Caco-2 (cell line): ENCODE measurements around the gene UBE2V1. TPM values are rescaled to one million over a fixed set of nuclear protein-coding genes. Genes with fewer than 3 reads are reported as not detected.

ENCODE experiments used
- BruUV-seq: library from RNA; stranded (reverse); fragments of 400-500 nt; replicated peaks from 2 replicates; lab custom pipeline; 2021; lab: Mats Ljungman, UMichigan
- CTCF ChIA-PET: fragments of 300-600 bp; sonication (Branson Sonifier 250); formaldehyde crosslinking; loops from one replicate; lab custom pipeline; 2022; ENCODE audit warnings: antibody characterized with exemption; lab: Charles Lee
- POLR2A ChIA-PET: fragments of 300-600 bp; sonication (Branson Sonifier 250); formaldehyde crosslinking; loops from one replicate; lab custom pipeline; 2022; ENCODE audit warnings: antibody characterized with exemption; lab: Charles Lee
- DNase-seq, 2 experiments: peaks; one replicate each; pipeline versions ENCODE4 v3.0.0 to v3.0.0-alpha.2; 2020 to 2022
- H3K27me3 ChIP-seq: replicated peaks from 2 replicates; pipeline ENCODE4 v1.6.0; 2011; ENCODE audit warnings: low read length; ENCODE audit not compliant: control insufficient read depth, insufficient read depth
- H3K36me3 ChIP-seq: 2 replicates; pipeline ENCODE4 v1.5.1; 2011; ENCODE audit warnings: low read length; ENCODE audit not compliant: control insufficient read depth, insufficient read depth
- H3K4me1 ChIP-seq: fragments of 250-450 bp; sonication (Bioruptor Pico); 2 replicates; pipeline ENCODE4 v1.5.1; 2020; ENCODE audit warnings: mild to moderate bottlenecking
- H3K4me3 ChIP-seq: 2 replicates; pipeline ENCODE4 v1.5.1; 2011; ENCODE audit warnings: low read depth, mild to moderate bottlenecking, control low read depth, low read length
- H3K9me3 ChIP-seq: fragments of 250-450 bp; sonication (Bioruptor Pico); 2 replicates; pipeline ENCODE4 v1.5.1; 2020; ENCODE audit warnings: mild to moderate bottlenecking, moderate library complexity
- H3K27ac Mint-ChIP-seq: one replicate; pipeline ENCODE4 v1.8.0; 2022; ENCODE audit warnings: mixed read lengths; ENCODE audit not compliant: unreplicated experiment
- H3K27me3 Mint-ChIP-seq: one replicate; pipeline ENCODE4 v1.8.0; 2022; ENCODE audit warnings: mixed read lengths; ENCODE audit not compliant: insufficient read depth, unreplicated experiment
- H3K36me3 Mint-ChIP-seq: one replicate; pipeline ENCODE4 v1.8.0; 2022; ENCODE audit warnings: mild to moderate bottlenecking, mixed read lengths; ENCODE audit not compliant: insufficient read depth, unreplicated experiment
- H3K4me1 Mint-ChIP-seq: one replicate; pipeline ENCODE4 v1.8.0; 2022; ENCODE audit warnings: low read depth, mixed read lengths; ENCODE audit not compliant: unreplicated experiment
- H3K4me3 Mint-ChIP-seq: one replicate; pipeline ENCODE4 v1.8.0; 2022; ENCODE audit warnings: mild to moderate bottlenecking, moderate library complexity, mixed read lengths; ENCODE audit not compliant: unreplicated experiment
- H3K9me3 Mint-ChIP-seq: one replicate; pipeline ENCODE4 v1.8.0; 2022; ENCODE audit warnings: mixed read lengths; ENCODE audit not compliant: unreplicated experiment
- CTCF ChIP-seq, 2 experiments: fragments of 200-600 bp in 1 of 2; IDR thresholded peaks; 1 replicate in 1 of 2; 2 replicates in 1 of 2; pipeline versions ENCODE4 v1.5.1 to v1.8.0; 2011 to 2022; ENCODE audit warnings: antibody characterized with exemption in 1 of 2, control low read depth in 1 of 2, inconsistent platforms in 1 of 2, low read depth in 1 of 2, low read length in 1 of 2, mild to moderate bottlenecking in 1 of 2, moderate library complexity in 1 of 2; ENCODE audit not compliant: insufficient read depth in 1 of 2, severe bottlenecking in 1 of 2, unreplicated experiment in 1 of 2
- intact Hi-C: fragments of 100-400 bp; cut with micrococcal nuclease; formaldehyde crosslinking; loops from one replicate; pipeline ENCODE4 v1.10.0; 2022; ENCODE audit not compliant: unreplicated experiment
- total RNA-seq: library from RNA; stranded (reverse); gene quantifications from 2 replicates; pipeline ENCODE4 v1.2.3, GENCODE V29; 2022

UBE2V1 gene
- total RNA-seq, 1 experiment from 2014 or later: 485 TPM

DNA sequence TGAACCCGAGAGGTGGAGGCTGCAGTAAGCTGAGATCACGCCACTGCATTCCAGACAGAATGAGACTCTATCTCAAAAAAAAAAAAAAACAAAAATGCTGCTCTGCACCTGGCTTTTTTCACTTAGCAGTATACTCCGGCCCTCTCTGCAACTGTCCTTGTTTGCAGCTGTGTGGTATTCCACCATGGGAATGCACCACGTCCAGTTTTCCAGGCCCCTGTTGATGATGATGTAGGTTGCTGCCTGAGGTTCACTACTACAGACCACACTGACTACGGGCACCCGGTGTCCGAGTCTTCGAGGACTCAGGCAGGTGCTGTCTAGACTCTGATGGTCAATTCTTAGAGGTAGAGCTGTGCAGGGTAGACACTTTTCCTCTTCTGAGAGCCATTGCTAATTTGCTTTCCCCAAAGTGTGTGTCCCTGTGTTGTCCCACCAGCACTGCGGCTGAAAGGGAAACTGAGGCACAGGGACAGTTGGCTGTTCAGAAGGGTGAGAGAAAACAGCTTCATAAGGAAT lies 56.5 kb downstream of the UBE2V1 start:
- H3K27me3 Mint-ChIP-seq: no peaks in the 10 kb centered on the region
- H3K4me3 ChIP-seq: no peak overlapping the region
- peaks cover 14% of the 10 kb centered on the region for H3K4me1 Mint-ChIP-seq
- H3K36me3 ChIP-seq: no peaks in the 10 kb centered on the region
- intact Hi-C loops: no loop called here
- H3K4me3 Mint-ChIP-seq: no peak overlapping the region
- no peak for TF ChIP-seq CTCF (IDR thresholded peaks at IDR 0.05; ENCODE audit: insufficient read depth in 1 of 2, low read depth in 1 of 2, low read length in 1 of 2, severe bottlenecking in 1 of 2, unreplicated experiment in 1 of 2)
- H3K9me3 ChIP-seq: no peaks in the 10 kb centered on the region
- CTCF ChIA-PET: interaction anchor here (0.6 to 1.5 kb wide), 2 partner anchors 77 to 122 kb away, joined by 3 to 9 read pairs; no protein-coding TSS in a partner anchor
- POLR2A ChIA-PET: no interaction called here
- H3K4me1 ChIP-seq: peaks cover 6% of the 10 kb centered on the region; the same call in 1 of the 2 replicates
- no peak overlapping the region for H3K27ac Mint-ChIP-seq
- H3K9me3 Mint-ChIP-seq: no peaks in the 10 kb centered on the region
- no TSS peak for BruUV-seq
- no peaks in the 10 kb centered on the region for H3K27me3 ChIP-seq
- no peak for DNase-seq
- no peaks in the 10 kb centered on the region for H3K36me3 Mint-ChIP-seq

DNA sequence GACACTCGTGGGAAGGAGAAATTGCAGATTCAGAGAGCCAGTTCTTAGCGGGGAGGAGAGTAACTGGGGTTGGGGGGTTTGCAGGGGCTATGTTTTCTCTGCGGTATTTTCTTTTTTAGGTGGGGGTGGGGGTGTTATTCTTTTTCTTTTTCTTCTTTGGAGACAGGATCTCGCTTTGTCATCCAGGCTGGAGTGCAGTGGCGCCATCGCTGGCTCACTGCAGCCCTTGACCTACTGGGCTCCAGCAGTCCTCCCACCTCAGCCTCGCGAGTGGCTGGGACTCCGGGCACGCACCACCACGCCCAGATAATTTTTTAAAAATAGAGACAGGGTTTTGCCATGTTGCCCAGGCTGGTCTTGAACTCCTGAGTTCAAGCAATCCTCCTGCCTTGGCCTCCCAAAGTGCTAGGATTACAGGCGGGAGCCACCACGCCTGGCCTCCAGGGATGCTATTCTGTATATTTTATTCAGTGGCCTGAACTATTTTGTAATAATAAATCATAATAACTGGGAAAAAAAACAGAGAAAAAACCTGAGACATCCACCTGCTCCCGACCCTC lies 57.3 kb downstream of the UBE2V1 start:
- H3K4me3 Mint-ChIP-seq: no peak overlapping the region
- DNase-seq: no peak
- H3K36me3 Mint-ChIP-seq: no peaks in the 10 kb centered on the region
- ChIA-PET CTCF (interaction anchor here (0.6 to 1.5 kb wide), 3 partner anchors 13 to 77 kb away, joined by 3 to 9 read pairs (median 3); no protein-coding TSS in a partner anchor), POLR2A (no interaction called here)
- H3K27ac Mint-ChIP-seq: peak overlapping the region; percentile 8
- H3K27me3 Mint-ChIP-seq: no peaks in the 10 kb centered on the region
- Histone ChIP-seq H3K4me3 (no peak overlapping the region), H3K4me1 (peaks cover 6% of the 10 kb centered on the region; the same call in 1 of the 2 replicates), H3K27me3 (no peaks in the 10 kb centered on the region), H3K36me3 (no peaks in the 10 kb centered on the region), H3K9me3 (no peaks in the 10 kb centered on the region)
- peaks cover 14% of the 10 kb centered on the region for H3K4me1 Mint-ChIP-seq
- intact Hi-C loops: no loop called here
- no peaks in the 10 kb centered on the region for H3K9me3 Mint-ChIP-seq
- no TSS peak for BruUV-seq
- TF ChIP-seq CTCF (IDR thresholded peaks at IDR 0.05; ENCODE audit: insufficient read depth in 1 of 2, low read depth in 1 of 2, low read length in 1 of 2, severe bottlenecking in 1 of 2, unreplicated experiment in 1 of 2): no peak

- Histone ChIP-seq H3K4me3 (no peak overlapping the region), H3K9me3 (no peaks in the 10 kb centered on the region), H3K4me1 (peaks cover 6% of the 10 kb centered on the region; the same call in 1 of the 2 replicates), H3K36me3 (no peaks in the 10 kb centered on the region), H3K27me3 (no peaks in the 10 kb centered on the region)
- Mint-ChIP-seq H3K36me3 (no peaks in the 10 kb centered on the region), H3K27ac (peak overlapping the region; percentile 8), H3K9me3 (no peaks in the 10 kb centered on the region), H3K4me1 (peaks cover 14% of the 10 kb centered on the region), H3K4me3 (no peak overlapping the region), H3K27me3 (no peaks in the 10 kb centered on the region)
- ChIA-PET CTCF (interaction anchor here (0.6 to 1.2 kb wide), 4 partner anchors 12 to 76 kb away, joined by 3 read pairs; no protein-coding TSS in a partner anchor), POLR2A (interaction anchor here (0.8 kb wide), 1 partner anchor 111 kb away, joined by 3 read pairs; no protein-coding TSS in a partner anchor)
- no peak for DNase-seq
- BruUV-seq: no TSS peak
- no peak for TF ChIP-seq CTCF (IDR thresholded peaks at IDR 0.05; ENCODE audit: insufficient read depth in 1 of 2, low read depth in 1 of 2, low read length in 1 of 2, severe bottlenecking in 1 of 2, unreplicated experiment in 1 of 2)
- intact Hi-C loops: no loop called here
Measured at GRCh38 chr20:50054626-50055511, 58.1 kb downstream of the UBE2V1 start.
